GM12891 (cell line): ENCODE data around the gene SEPTIN10.

ENCODE experiments used
- PAX5 ChIP-seq: IDR thresholded peaks from 2 replicates; pipeline ENCODE4 v1.6.1; 2011; ENCODE audit warnings: low read length, moderate library complexity, mild to moderate bottlenecking; ENCODE audit not compliant: insufficient read depth, severe bottlenecking
- POLR2A ChIP-seq: IDR thresholded peaks from 2 replicates; pipeline ENCODE4 v1.6.1; 2011; ENCODE audit warnings: low read depth, low read length, control low read depth
- POLR2AphosphoS5 ChIP-seq: IDR thresholded peaks from 2 replicates; pipeline ENCODE4 v1.6.1; 2011; ENCODE audit warnings: low read depth, low read length, control low read depth
- POU2F2 ChIP-seq: IDR thresholded peaks from 2 replicates; pipeline ENCODE4 v1.6.1; 2011; ENCODE audit warnings: low read depth, mild to moderate bottlenecking, control low read depth, low read length, moderate library complexity
- SPI1 ChIP-seq: IDR thresholded peaks from 2 replicates; pipeline ENCODE4 v1.6.1; 2011; ENCODE audit warnings: low read depth, low read length, control low read depth
- TAF1 ChIP-seq: IDR thresholded peaks from 2 replicates; pipeline ENCODE4 v1.6.1; 2011; ENCODE audit warnings: low read depth, low read length, control low read depth

DNA sequence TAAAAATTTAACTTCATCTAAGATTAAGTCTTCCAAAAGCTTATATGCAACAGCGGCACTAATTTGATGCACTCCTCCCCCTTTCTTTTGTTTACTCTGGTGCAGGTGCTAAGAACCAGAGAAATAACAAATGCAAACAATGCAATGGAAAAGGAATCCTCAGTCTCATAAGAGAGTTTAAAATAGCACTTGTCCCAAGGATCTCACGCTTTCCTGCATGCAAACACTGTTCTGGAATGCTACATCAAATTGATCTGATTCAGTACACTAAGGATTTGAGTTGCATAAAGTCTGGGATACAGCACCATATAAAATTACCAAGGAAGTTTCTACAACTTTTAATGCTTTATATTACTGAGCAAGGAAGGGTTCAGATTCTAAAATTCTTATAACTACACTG is 50.5 kb downstream of the SEPTIN10 start:
- no peak for TF ChIP-seq POLR2A
- no peak for TF ChIP-seq POLR2AphosphoS5
- TF ChIP-seq TAF1: no peak
- TF ChIP-seq POU2F2: no peak
- TF ChIP-seq PAX5: no peak
- no peak for TF ChIP-seq SPI1
